Activated T-cell treated with anti-CD3 and anti-CD28 coated beads for 4 hours (primary cell): ENCODE data around the gene PRDM2.

Experiments
- DNase-seq: peaks from one replicate; pipeline ENCODE4 v3.0.0-alpha.2; 2020

Gene PRDM2

GRCh38 chr1:13820456-13820855 lies 120.5 kb downstream of the PRDM2 start:
- DNase-seq, result no peak

GRCh38 chr1:13823126-13823880 lies 123.3 kb downstream of the PRDM2 start:
- no peak for DNase-seq

DNA sequence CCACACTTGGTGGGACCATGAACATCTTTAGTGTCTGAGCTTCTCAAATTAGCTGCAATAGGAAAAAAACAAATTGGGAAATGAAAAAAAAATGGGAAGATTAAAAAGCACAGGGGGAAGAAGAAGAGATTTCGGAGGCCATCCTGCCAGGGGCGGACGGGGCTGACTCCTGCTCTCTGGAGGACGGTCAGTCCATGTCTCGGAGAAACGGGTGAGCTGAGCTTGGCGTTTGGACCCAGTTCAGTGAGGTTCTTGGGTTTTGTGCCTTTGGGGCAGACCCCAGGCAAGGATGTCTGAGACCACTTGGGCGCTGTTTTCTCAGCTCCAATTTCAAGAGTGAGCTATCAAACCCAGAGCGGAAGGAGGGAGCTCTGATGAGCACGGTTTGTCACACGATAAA lies 123.9 kb downstream of the PRDM2 start:
- no peak for DNase-seq

DNA sequence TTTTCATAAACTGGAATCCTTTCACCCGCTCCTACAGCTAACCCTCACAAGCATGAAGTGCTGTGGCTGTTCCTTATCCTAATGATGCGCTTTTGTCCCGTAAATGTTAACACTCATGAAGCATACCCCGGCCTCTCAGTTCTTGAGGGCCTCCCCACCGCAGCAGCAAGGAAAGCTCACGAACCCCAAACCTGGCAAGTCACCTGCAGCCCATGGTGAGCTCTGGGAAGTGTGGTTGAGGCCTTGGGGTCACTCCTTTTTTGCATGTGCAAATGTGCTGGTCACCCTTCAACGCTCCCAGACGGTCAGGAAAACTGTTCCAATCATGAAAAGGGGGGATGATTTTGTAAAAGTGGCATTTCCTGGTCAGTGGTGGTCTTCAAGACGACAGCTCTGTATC lies 124.6 kb downstream of the PRDM2 start:
- no peak for DNase-seq

DNA sequence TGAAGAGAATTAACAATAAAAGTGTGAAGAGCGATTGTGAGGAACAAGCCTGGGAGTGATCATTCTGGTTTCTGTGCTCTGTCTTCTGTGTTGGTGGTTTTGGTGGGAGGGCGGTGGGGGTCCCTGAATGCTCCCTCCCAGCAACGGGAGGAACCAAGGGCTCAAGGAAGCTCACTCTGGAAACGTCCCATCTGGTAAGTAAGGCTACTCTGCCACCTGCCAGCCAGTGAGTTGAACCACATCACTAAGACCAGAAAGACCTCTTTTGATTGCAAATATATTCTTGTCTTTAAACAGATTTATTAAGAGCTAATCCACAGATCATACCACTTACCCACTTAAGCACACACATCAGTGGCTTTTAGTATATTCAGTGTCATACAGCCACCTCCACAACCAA lies 125.0 kb downstream of the PRDM2 start:
- DNase-seq, result no peak

DNA sequence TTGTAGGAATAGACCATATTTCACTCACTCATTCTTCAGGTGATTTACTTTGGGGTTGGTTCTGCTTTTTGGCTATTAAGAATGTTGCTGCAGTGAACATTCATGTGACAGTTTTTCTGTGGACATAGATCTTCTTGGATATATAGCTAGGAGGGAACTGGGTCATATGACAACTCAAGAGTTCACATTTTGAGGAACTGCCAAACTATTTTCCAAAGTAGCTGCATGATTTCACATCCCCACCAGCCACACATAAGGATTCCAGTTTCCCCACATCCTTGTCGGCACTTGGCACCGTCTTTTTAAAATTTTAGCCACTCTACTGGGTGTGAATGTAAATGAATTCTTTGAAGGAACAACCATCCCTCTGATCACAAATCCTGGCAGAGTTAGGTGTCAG lies 126.0 kb downstream of the PRDM2 start:
- DNase-seq, result no peak

DNA sequence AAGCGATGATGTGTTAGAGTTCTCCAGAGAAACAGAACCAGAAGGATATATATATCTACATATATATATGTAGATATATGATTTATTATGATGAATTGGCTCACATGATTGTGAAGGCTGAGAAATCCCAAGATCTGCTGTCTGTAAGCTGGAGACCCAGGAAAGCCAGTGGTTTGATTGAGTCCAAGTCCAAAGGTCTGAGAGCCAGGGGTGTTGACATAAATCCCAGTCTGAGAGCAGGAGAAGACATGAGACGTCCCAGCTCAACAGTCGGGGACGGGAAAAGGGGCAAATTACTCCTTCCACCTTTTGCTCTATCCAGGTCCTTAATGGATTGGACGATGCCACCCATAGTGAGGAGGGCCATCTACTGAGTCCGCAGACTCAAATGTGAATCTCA lies 126.6 kb downstream of the PRDM2 start:
- DNase-seq, result no peak

- DNase-seq, result no peak
Measured at GRCh38 chr1:13828454-13829151, 128.6 kb downstream of the PRDM2 start.

- no peak for DNase-seq
Measured at GRCh38 chr1:13829152-13829769, 129.3 kb downstream of the PRDM2 start.

DNA sequence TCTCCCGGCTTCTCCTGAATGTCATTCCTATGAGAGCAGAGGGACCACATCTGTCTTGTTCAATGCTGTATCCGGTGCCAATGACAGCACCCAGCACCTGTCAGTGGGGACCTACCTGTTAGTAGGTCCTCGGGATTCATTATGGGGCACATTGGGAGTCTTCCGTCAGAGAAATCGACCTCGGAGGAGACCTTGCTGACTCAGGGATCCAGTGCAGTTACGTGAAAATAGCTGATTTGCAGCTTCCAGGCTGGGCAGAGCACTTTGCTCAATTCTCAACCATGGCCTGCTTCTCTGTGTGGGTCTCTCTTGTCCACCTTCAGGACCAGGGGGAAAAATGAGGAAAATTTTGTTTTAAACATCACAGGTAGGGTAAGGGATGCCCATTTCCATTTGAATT lies 130.2 kb downstream of the PRDM2 start:
- DNase-seq, result no peak

GRCh38 chr1:13830616-13831280 lies 130.8 kb downstream of the PRDM2 start:
- no peak for DNase-seq

GRCh38 chr1:13832100-13832499 lies 132.1 kb downstream of the PRDM2 start:
- no peak for DNase-seq

- DNase-seq, result no peak
Measured at GRCh38 chr1:13832536-13832935, 132.5 kb downstream of the PRDM2 start.

- no peak for DNase-seq
Measured at GRCh38 chr1:13836136-13836535, 136.1 kb downstream of the PRDM2 start.

DNA sequence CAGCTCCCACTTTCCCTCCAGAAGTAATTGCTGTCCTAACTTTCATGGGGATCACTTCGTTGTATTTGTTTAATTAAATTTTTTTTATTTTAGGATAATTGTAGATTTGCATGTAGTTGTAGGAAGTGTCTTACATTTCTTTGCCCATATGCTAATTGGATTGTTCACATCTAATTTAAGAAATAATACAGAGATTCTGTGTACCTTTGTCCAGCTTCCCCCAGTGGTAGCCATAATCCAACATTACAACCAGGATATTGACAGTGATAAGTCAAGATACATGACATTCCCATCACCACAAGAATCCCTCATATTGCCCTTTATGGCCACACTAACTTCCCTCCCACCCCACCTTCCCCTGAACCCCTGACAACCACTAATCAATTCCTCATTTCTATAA lies 136.6 kb downstream of the PRDM2 start:
- no peak for DNase-seq

DNA sequence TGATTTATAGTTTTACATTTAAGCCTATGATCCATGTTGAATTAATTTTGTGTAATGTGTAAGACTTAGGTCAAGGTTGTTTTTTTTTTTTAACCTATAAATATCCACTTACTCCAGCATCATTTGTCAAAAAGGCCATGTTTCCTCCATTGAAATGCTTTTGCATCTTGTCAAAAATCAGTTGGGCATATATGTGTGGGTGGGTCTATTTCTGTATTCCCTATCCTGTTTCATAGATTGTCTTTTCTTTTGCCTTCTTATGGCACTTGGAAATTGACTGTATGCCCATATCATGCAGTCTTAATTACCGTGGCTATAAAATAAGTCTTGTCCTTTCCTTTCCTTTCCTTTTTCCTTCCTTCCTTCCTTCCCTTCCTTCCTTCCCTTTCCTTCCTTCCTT lies 138.2 kb downstream of the PRDM2 start:
- DNase-seq, result no peak

GRCh38 chr1:13842497-13842896 lies 142.5 kb downstream of the PRDM2 start:
- DNase-seq, result no peak

DNA sequence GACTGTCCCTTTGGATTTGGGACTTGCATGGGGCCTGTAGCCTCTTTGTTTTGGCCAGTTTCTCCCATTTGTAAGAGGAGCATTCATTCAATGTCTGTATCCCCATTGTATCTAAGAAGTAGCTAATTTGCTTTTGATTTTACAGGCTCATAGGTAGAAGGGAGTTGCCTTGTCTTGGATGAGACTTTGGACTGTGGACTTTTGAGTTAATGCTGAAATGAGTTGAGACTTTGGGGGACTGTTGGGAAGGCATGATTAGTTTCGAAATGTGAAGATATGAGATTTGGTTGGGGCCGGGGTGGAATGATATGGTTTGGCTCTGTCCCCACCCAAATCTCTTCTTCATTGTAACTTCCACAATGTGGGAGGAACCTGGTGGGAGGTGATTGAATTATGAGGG lies 151.7 kb downstream of the PRDM2 start:
- no peak for DNase-seq

- DNase-seq, result no peak
Measured at GRCh38 chr1:13855554-13855953, 155.6 kb downstream of the PRDM2 start.

DNA sequence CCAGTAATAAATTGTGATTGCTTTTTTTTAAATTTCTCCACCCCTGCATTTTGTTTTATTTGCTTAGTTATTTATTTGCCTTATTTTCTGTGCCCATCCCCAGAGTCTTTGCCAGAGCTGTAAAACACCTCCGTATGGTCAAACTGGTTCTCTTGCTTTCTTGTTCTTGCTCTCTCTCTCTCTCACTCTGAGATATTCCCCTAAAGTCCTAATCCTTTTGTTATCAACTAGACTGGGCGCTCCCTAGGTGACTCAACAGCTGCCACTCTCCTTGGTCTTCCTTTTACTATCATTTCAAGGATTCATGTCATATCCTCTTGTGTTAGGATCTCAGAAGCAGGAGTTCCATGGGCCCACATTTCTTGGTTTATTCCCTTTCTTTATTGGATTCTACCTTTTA lies 160.0 kb downstream of the PRDM2 start:
- DNase-seq, result no peak

GRCh38 chr1:13864760-13865159 lies 164.8 kb downstream of the PRDM2 start:
- no peak for DNase-seq

GRCh38 chr1:13865851-13866250 lies 165.9 kb downstream of the PRDM2 start:
- DNase-seq, result no peak

- no peak for DNase-seq
Measured at GRCh38 chr1:13867603-13868002, 167.6 kb downstream of the PRDM2 start.
